T47D (cell line): Measurements from ENCODE around the gene RPL38.

Experiments
- DNase-seq, 2 experiments: peaks; one replicate each; pipeline versions ENCODE4 v3.0.0 to v3.0.0-alpha.2; 2011 to 2012; ENCODE audit warnings: low read depth in 1 of 2, low spot score in 1 of 2
- JUND ChIP-seq: IDR thresholded peaks from 2 replicates; pipeline ENCODE4 v1.6.1; 2012; ENCODE audit warnings: low read depth
- in situ Hi-C: cut with HindIII; loops from 2 replicates; pipeline ENCODE4 v1.10.0; 2016; ENCODE audit warnings: low sequenced_read_pairs, low pct_unique_long_range_greater_than_20kb

The RPL38 gene

DNA sequence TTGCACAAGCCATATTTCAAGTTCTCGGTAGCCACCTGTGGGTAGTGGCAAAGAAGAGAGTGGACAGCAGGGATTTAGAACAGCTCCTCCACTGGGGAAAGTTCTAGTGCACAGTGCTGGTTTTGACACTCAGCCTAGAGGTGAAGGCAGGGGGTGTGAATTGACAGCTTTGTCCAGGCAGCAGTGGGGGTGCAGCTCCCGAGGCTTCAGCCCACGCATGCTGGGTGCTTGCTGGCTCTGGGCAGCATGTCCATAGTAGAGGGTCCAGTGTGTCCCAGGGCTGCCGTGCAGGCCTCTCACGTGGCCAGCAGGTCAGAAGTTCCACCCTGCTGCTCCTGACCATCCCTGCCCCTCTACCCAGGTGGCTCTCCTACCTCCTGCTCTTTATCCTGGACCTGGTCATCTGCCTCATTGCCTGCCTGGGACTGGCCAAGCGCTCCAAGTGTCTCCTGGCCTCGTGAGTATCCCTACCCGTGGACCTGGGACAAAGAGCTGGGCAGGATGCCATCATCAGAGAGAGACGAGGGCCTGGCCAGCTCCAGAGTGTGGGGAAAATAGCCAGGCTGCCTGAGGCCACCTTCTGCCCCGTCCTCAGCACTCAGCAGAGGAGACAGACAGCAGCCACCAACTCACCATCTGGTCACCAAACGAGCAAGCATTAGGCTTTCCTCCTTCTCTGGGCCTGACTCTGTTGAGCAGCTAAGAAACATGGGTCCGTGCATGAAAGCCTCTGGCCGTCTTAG, 39.7 kb downstream of the RPL38 start:
- DNase-seq = no peak
- TF ChIP-seq JUND = no peak
- in situ Hi-C loops = no loop called here

- no peak for DNase-seq
- TF ChIP-seq JUND = no peak
- in situ Hi-C loops = no loop called here
Observed at GRCh38 chr17:74244128-74244527, 40.6 kb downstream of the RPL38 start.

GRCh38 chr17:74244548-74244947, 41.1 kb downstream of the RPL38 start:
- DNase-seq = no peak
- in situ Hi-C loops = no loop called here

DNA sequence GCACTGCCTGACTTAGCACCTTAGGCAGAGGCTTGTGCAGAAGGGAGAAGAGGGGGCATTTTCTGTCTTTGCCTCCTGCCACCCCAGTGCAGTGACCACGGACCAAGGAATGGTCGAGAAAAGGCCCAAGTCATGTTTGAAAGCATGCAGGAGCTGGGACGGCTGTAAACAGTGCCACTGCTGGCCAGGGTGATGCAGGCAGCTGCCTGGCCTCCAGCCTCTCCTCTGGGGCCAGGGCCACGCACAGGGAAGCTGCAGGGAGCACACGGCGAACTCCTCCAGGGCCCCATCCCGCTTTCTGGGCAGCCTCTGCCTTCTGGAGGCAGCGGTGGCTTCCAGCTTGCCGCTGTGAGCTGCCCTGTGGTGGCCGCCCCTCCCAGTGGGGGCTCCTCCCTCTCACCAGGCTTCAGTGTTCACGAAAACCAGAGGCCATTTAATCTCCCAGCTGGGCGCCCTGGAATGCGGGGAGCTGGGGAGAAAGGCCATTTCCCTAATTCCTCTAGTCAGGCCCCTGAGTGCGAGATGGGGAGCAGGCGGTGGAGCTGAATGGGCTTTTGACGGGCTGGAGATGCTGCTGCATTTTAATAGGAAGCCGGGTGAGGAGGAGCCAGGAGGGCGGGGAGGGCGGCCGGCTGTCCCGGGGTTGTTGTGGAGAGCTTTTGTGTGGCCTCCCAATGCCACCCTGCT, 41.8 kb downstream of the RPL38 start:
- TF ChIP-seq JUND = no peak
- DNase-seq = no peak
- in situ Hi-C loops = no loop called here

More at GRCh38 chr17:74244548-74244947, 41.1 kb downstream of the RPL38 start:
- TF ChIP-seq JUND = no peak

- no peak for TF ChIP-seq JUND
- in situ Hi-C loops = no loop called here
- no peak for DNase-seq
Observed at GRCh38 chr17:74245871-74246270, 42.4 kb downstream of the RPL38 start.

GRCh38 chr17:74249590-74250270, 46.3 kb downstream of the RPL38 start:
- in situ Hi-C loops = no loop called here
- TF ChIP-seq JUND = no peak
- no peak for DNase-seq

GRCh38 chr17:74250324-74250995, 47.0 kb downstream of the RPL38 start:
- DNase-seq = no peak
- TF ChIP-seq JUND = no peak
- in situ Hi-C loops = no loop called here

DNA sequence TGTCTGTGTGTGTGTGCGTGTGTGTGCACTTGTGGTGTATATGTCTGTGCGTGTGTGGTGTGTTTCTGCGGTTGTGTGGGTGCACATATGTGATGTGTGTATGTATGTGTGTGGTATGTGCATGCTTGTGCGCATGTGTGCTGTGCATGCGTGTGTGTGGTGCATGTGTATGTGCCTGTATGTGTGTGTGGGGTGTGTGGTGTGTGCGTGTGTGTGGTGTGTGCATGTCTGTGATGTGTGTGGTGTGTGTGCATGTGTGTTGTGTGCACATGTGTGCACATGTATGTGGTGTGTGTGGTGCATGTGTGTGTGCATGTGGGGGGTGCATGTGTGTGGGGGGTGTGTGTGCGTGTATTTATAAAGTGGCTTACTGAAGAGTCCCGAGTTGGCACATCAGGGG, 47.6 kb downstream of the RPL38 start:
- in situ Hi-C loops = no loop called here
- no peak for TF ChIP-seq JUND
- DNase-seq = no peak

DNA sequence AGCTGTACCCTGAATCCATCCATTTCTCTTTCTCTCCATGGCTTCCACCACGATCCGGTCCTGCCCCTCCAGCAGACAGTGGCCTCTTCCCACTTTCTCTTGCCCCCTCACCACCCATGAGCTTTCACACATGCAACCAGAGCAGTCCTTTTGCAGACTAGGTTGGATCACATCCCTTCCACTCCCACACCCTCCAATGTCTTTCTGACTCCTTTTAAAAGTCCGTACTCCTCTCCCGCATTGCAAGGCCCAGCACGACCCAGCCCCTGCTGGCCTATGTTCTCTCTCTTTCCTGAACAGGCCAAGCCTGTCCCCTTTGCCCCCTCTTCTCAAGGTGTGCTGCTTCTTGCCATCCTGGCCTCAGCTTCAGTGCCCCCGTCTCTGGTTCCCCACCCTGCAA, 48.1 kb downstream of the RPL38 start:
- no peak for DNase-seq
- in situ Hi-C loops = no loop called here
- no peak for TF ChIP-seq JUND

GRCh38 chr17:74252211-74252610, 48.7 kb downstream of the RPL38 start:
- in situ Hi-C loops = no loop called here
- no peak for DNase-seq
- TF ChIP-seq JUND = no peak

- in situ Hi-C loops = no loop called here
- no peak for DNase-seq
- TF ChIP-seq JUND = no peak
Observed at GRCh38 chr17:74253036-74253435, 49.6 kb downstream of the RPL38 start.

DNA sequence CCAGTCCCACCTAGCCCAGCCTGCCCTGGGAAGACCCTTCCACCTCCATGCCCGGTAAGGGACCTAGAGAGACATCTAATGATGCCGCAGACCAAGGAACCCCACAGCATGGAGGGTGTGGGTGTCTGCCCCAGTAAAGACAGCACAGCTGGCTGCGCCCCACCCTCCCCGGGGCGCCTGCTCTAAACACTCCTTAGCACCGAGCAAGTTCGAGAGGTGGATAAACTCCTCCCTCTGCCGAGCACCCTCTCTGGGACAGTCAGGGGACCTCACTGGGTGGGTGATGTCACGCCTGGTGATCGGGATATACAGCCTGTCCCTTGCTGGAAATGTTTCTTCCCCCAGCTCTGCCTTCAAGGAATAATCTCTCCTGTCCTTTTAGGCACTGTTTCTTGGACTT, 53.8 kb downstream of the RPL38 start:
- in situ Hi-C loops = no loop called here
- TF ChIP-seq JUND = no peak
- no peak for DNase-seq
